Amygdala (tissue), 56 donors: ENCODE measurements around the gene TSEN54.

Experiments used
- DNase-seq, 56 donors: peaks; one replicate each; lab custom pipeline; 2025; lab: John Stamatoyannopoulos, UW

TSEN54 gene

GRCh38 chr17:75573994-75574393 is 57.7 kb downstream of the TSEN54 start:
- no peak for DNase-seq
